Measurements from ENCODE around the gene SARNP.
A peak's percentile ranks its signal among the peaks of the same experiment; 100 is the strongest.
"Not testable (repeated sequence)": the region's sequence is repeated elsewhere in the genome, so short reads cannot be mapped to it uniquely, and the experiment has no call there.

The SARNP gene

GRCh38 chr12:55839345-55840140 is 22.0 kb upstream of the SARNP start:
- DNase-seq (ENCODE audit: low spot score): no peak

- DNase-seq (ENCODE audit: low spot score): no peak
These were observed 20.8 kb upstream of the SARNP start for GRCh38 chr12:55838361-55838760.

- not testable (repeated sequence) for DNase-seq (ENCODE audit: low spot score)
These were observed 16.9 kb upstream of the SARNP start for GRCh38 chr12:55834400-55834799.

GRCh38 chr12:55833056-55833455 is 15.5 kb upstream of the SARNP start:
- no peak for DNase-seq (ENCODE audit: low spot score)

- no peak for DNase-seq (ENCODE audit: low spot score)
These were observed 13.9 kb upstream of the SARNP start for GRCh38 chr12:55831447-55831815.

- peak; percentile 73 for DNase-seq (ENCODE audit: low spot score)
These were observed 13.3 kb upstream of the SARNP start for GRCh38 chr12:55830601-55831446.

GRCh38 chr12:55829967-55830600 is 12.6 kb upstream of the SARNP start:
- DNase-seq (ENCODE audit: low spot score): peak; percentile 35

- DNase-seq (ENCODE audit: low spot score): no peak
These were observed 10.8 kb upstream of the SARNP start for GRCh38 chr12:55828357-55828756.

GRCh38 chr12:55827806-55828205 is 10.3 kb upstream of the SARNP start:
- no peak for DNase-seq (ENCODE audit: low spot score)

GRCh38 chr12:55824726-55825125 is 7.2 kb upstream of the SARNP start:
- no peak for DNase-seq (ENCODE audit: low spot score)

GRCh38 chr12:55823419-55823818 is 5.9 kb upstream of the SARNP start:
- DNase-seq (ENCODE audit: low spot score): no peak

- no peak for DNase-seq (ENCODE audit: low spot score)
These were observed 4.7 kb upstream of the SARNP start for GRCh38 chr12:55822228-55822627.

- no peak for DNase-seq (ENCODE audit: low spot score)
These were observed 3.2 kb upstream of the SARNP start for GRCh38 chr12:55820679-55821078.

- DNase-seq (ENCODE audit: low spot score): no peak
These were observed 1.4 kb upstream of the SARNP start for GRCh38 chr12:55818886-55819285.

GRCh38 chr12:55818140-55818728 is 710 bp upstream of the SARNP start:
- DNase-seq (ENCODE audit: low spot score): peak; percentile 63

GRCh38 chr12:55816881-55817344 is 611 bp downstream of the SARNP start:
- peak; percentile 45 for DNase-seq (ENCODE audit: low spot score)

GRCh38 chr12:55815473-55815872 is 2.1 kb downstream of the SARNP start:
- no peak for DNase-seq (ENCODE audit: low spot score)

- no peak for DNase-seq (ENCODE audit: low spot score)
These were observed 3.3 kb downstream of the SARNP start for GRCh38 chr12:55814257-55814656.

- DNase-seq (ENCODE audit: low spot score): no peak
These were observed 5.4 kb downstream of the SARNP start for GRCh38 chr12:55812088-55812487.

GRCh38 chr12:55809274-55809673 is 8.2 kb downstream of the SARNP start:
- no peak for DNase-seq (ENCODE audit: low spot score)

- DNase-seq (ENCODE audit: low spot score): no peak
These were observed 10.5 kb downstream of the SARNP start for GRCh38 chr12:55806982-55807381.

GRCh38 chr12:55797550-55797949 is 20.0 kb downstream of the SARNP start:
- no peak for DNase-seq (ENCODE audit: low spot score)
